Measurements from ENCODE around the gene CHCHD4. TPM values are rescaled to one million over a fixed set of nuclear protein-coding genes. Genes with fewer than 3 reads are reported as not detected.

The CHCHD4 gene
- polyA plus RNA-seq, 1 of the 3 experiments (the other 2 are of a cell fraction) = 15.4 TPM

DNA sequence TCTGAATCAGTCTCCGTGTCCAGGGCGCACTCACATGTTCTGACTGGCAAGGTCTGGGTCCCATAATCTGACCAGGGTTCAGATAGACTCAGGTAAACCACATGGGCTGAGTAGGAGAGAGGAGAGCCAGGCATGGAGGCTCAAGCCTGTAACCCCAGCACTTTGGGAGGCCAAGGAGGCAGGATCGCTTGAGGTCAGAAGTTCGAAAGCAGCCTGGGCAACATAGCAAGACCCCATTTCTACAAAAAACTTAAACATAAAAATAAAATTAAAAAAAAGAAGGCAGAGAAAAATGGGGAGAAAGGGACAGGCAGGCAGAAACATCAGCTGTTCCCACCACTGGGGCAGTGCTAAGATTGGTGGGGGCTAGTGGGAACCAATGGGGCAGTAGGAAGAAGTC lies 5.6 kb upstream of the CHCHD4 start (continued):
- TF ChIP-seq, protein P1, sequence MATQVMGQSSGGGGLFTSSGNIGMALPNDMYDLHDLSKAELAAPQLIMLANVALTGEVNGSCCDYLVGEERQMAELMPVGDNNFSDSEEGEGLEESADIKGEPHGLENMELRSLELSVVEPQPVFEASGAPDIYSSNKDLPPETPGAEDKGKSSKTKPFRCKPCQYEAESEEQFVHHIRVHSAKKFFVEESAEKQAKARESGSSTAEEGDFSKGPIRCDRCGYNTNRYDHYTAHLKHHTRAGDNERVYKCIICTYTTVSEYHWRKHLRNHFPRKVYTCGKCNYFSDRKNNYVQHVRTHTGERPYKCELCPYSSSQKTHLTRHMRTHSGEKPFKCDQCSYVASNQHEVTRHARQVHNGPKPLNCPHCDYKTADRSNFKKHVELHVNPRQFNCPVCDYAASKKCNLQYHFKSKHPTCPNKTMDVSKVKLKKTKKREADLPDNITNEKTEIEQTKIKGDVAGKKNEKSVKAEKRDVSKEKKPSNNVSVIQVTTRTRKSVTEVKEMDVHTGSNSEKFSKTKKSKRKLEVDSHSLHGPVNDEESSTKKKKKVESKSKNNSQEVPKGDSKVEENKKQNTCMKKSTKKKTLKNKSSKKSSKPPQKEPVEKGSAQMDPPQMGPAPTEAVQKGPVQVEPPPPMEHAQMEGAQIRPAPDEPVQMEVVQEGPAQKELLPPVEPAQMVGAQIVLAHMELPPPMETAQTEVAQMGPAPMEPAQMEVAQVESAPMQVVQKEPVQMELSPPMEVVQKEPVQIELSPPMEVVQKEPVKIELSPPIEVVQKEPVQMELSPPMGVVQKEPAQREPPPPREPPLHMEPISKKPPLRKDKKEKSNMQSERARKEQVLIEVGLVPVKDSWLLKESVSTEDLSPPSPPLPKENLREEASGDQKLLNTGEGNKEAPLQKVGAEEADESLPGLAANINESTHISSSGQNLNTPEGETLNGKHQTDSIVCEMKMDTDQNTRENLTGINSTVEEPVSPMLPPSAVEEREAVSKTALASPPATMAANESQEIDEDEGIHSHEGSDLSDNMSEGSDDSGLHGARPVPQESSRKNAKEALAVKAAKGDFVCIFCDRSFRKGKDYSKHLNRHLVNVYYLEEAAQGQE (IDR thresholded peaks at IDR 0.05; ENCODE audit: low read depth, low read length) = no peak
- TF ChIP-seq, protein P2, sequence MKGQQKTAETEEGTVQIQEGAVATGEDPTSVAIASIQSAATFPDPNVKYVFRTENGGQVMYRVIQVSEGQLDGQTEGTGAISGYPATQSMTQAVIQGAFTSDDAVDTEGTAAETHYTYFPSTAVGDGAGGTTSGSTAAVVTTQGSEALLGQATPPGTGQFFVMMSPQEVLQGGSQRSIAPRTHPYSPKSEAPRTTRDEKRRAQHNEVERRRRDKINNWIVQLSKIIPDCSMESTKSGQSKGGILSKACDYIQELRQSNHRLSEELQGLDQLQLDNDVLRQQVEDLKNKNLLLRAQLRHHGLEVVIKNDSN (IDR thresholded peaks at IDR 0.05; ENCODE audit: borderline replicate concordance, low read depth) = no peak

DNA sequence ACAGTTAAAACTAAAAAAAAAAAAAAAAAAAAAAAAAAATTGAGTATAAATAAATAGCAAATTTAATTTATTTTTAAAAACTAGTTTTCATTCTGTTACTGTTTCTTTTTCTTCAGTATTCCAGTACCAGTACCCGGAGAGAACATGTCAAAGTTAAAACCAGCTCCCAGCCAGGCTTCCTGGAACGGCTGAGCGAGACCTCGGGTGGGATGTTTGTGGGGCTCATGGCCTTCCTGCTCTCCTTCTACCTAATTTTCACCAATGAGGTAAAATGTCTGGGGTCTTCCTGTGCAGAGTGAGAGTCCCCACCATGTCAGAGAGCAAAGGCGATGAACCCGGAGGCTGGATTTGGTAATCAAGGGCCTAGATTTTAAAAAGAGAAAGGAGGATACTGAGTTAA lies 4.6 kb upstream of the CHCHD4 start:
- no peak overlapping the region for H3K9ac ChIP-seq
- CTCF ChIA-PET = interaction anchor here (1.0 kb wide), 1 partner anchor 249 kb away, joined by 3 read pairs; no protein-coding TSS in a partner anchor
- peaks cover 45 to 73% of the 10 kb centered on the region in 2 experiments for H3K36me3 ChIP-seq (replicated peaks in 1 of 2; ENCODE audit: control insufficient read depth in 1 of 2, insufficient read depth in 2 of 2, low read length in 1 of 2)
- no peak for DNase-seq
- peaks cover 36% of the 10 kb centered on the region for H4K20me1 ChIP-seq (ENCODE audit: insufficient read depth)
- POLR2A ChIA-PET = no interaction called here
- WGBS (ENCODE audit: low lambda C conversion rate) = 97% methylated on average over 6 of the region's 6 CpGs
- no peaks in the 10 kb centered on the region for H3K9me3 ChIP-seq
- no peak overlapping the region for H3K4me2 ChIP-seq
- no peak overlapping the region for H3K27ac ChIP-seq (ENCODE audit: low read depth in 2 of 2, low read length in 1 of 2)
- H3K79me2 ChIP-seq (ENCODE audit: insufficient read depth) = peaks cover 61% of the 10 kb centered on the region
- H3K4me3 ChIP-seq (ENCODE audit: low read depth in 2 of 2, low read length in 1 of 2) = no peak overlapping the region
- no peaks in the 10 kb centered on the region for H3K9me2 ChIP-seq
- no peaks in the 10 kb centered on the region for H3K27me3 ChIP-seq (ENCODE audit: insufficient read depth)
- TF ChIP-seq RAD21 (IDR thresholded peaks at IDR 0.05; ENCODE audit: low read length) (no peak), FOXJ3 (CRISPR knock-in tag; IDR thresholded peaks at IDR 0.05) (no peak), FOSL2 (IDR thresholded peaks at IDR 0.05; ENCODE audit: borderline replicate concordance, low read depth) (no peak), EP300 (IDR thresholded peaks at IDR 0.05; ENCODE audit: borderline replicate concordance in 1 of 2, low read depth in 1 of 2, low read length in 1 of 2) (no peak), SIN3A (IDR thresholded peaks at IDR 0.05; ENCODE audit: borderline replicate concordance, low read depth, low read length) (no peak), TAF1 (IDR thresholded peaks at IDR 0.05; ENCODE audit: borderline replicate concordance, low read depth, low read length) (no peak), MEF2A (IDR thresholded peaks at IDR 0.05; ENCODE audit: borderline replicate concordance, low read depth) (no peak), JUND (IDR thresholded peaks at IDR 0.05) (no peak), MXI1 (IDR thresholded peaks at IDR 0.05; ENCODE audit: low read depth, low read length) (no peak)
- TF ChIP-seq, protein P2 (IDR thresholded peaks at IDR 0.05; ENCODE audit: borderline replicate concordance, low read depth) = no peak
- TF ChIP-seq, protein P3, sequence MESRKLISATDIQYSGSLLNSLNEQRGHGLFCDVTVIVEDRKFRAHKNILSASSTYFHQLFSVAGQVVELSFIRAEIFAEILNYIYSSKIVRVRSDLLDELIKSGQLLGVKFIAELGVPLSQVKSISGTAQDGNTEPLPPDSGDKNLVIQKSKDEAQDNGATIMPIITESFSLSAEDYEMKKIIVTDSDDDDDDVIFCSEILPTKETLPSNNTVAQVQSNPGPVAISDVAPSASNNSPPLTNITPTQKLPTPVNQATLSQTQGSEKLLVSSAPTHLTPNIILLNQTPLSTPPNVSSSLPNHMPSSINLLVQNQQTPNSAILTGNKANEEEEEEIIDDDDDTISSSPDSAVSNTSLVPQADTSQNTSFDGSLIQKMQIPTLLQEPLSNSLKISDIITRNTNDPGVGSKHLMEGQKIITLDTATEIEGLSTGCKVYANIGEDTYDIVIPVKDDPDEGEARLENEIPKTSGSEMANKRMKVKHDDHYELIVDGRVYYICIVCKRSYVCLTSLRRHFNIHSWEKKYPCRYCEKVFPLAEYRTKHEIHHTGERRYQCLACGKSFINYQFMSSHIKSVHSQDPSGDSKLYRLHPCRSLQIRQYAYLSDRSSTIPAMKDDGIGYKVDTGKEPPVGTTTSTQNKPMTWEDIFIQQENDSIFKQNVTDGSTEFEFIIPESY (IDR thresholded peaks at IDR 0.05; ENCODE audit: borderline replicate concordance, low read depth) = no peak
- TF ChIP-seq, protein P4, sequence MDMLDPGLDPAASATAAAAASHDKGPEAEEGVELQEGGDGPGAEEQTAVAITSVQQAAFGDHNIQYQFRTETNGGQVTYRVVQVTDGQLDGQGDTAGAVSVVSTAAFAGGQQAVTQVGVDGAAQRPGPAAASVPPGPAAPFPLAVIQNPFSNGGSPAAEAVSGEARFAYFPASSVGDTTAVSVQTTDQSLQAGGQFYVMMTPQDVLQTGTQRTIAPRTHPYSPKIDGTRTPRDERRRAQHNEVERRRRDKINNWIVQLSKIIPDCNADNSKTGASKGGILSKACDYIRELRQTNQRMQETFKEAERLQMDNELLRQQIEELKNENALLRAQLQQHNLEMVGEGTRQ (IDR thresholded peaks at IDR 0.05; ENCODE audit: borderline replicate concordance, low read depth, low read length) = no peak
- TF ChIP-seq, protein P5, sequence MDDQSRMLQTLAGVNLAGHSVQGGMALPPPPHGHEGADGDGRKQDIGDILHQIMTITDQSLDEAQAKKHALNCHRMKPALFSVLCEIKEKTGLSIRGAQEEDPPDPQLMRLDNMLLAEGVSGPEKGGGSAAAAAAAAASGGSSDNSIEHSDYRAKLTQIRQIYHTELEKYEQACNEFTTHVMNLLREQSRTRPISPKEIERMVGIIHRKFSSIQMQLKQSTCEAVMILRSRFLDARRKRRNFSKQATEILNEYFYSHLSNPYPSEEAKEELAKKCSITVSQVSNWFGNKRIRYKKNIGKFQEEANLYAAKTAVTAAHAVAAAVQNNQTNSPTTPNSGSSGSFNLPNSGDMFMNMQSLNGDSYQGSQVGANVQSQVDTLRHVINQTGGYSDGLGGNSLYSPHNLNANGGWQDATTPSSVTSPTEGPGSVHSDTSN (IDR thresholded peaks at IDR 0.05) = no peak
- H3K4me1 ChIP-seq (ENCODE audit: control insufficient read depth in 1 of 2, insufficient read depth in 2 of 2, low read depth in 1 of 2, low read length in 1 of 2) = peaks cover 9 to 16% of the 10 kb centered on the region in 2 experiments
- no peak overlapping the region for H2AFZ ChIP-seq (ENCODE audit: low read depth)
- H3F3A ChIP-seq (replicated peaks; ENCODE audit: insufficient read depth) = peaks cover 14% of the 10 kb centered on the region
